GM21515 (cell line): ENCODE results near the gene GPR152.
"Not testable (repeated sequence)": the region's sequence is repeated elsewhere in the genome, so short reads cannot be mapped to it uniquely, and the experiment has no call there.

Experiments used
- ATAC-seq: cut with Tn5 transposase; IDR thresholded peaks from one replicate; pipeline ENCODE4 v1.9.1; 2021; ENCODE audit not compliant: unreplicated experiment

The GPR152 gene

DNA sequence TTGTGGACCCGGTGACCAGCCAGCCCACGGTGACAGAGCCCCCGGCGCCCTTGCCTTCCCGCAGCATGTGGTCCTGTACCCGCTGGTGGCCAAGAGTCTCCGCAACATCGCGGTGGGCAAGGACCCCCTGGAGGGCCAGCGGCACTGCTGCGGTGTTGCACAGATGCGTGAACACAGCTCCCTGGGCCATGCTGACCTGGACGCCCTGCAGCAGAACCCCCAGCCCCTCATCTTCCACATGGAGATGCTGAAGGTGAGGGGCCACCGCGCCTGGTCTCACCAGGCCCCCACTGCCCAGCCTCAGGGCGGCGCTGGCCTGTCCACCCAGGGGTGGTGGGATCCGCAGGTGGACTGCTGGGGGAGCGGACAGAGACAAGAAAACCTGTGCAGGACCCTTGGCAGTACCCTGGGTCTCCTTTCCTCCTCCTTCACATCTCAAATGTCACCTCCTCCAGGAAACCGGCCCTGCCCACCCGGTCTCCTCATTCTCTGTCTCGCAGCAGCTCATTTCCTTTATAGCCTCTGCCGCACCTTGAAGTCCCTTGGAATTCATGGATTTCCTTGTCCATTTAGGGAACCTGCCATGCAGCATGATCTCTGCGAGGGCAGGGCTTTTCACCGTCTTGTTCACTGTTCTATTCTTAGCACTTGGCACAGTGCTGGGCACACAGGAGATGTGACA lies 36.8 kb upstream of the GPR152 start:
- ATAC-seq: no peak

DNA sequence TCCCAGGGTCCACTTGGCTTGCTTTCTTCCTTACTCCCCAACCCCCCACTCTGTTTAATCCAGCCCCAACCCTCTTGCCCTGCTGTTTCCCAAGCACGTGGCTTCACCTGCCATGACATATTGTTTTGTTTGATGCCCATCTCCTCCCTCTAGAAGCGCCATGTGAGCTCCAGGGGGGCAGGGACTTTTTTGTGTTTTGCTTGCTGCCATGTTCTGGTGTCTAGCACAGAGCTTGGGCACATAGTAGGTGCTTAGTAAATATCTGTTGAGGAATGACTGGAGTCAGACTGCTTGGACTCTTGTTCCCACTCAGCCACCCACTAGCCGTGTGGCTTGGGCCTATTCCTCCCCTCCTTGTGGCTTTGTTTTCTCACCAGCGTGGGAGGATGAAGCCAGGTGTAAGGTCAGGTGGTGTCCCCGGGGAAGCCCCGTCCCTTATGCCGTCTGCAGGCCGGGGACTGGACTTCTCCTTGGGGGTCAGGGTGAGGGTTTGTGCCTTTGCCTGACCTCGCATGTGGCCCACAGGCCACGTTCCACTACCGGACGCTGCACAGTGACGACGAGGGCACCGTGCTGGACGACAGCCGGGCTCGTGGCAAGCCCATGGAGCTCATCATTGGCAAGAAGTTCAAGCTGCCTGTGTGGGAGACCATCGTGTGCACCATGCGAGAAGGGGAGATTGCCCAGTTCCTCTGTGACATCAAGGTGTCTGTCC lies 34.1 kb upstream of the GPR152 start:
- ATAC-seq: no peak

DNA sequence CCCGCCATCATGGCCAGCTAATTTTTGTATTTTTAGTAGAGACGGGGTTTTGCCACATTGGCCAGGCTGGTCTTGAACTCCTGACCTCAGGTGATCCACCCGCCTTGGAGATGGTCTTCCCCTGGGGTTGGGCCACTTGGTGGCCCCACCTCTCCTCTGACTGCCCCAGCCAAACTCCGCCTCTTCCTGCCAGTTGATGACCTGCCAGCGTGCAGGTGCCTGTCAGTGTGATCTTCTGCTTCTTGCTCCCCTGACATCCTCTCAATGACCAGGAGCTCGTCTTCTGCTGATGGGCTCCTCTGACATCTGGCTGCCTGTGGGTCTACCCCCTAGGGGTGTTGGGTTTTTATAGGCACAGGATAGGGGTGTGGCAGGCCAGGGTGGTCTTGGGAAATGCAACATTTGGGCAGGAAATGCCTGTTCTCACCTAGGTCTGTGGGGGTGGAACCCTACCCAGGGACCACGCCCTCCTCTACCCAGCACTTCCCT lies 33.4 kb upstream of the GPR152 start:
- ATAC-seq: not testable (repeated sequence)

- ATAC-seq: no peak
Measured at GRCh38 chr11:67484847-67485311, 32.4 kb upstream of the GPR152 start.

DNA sequence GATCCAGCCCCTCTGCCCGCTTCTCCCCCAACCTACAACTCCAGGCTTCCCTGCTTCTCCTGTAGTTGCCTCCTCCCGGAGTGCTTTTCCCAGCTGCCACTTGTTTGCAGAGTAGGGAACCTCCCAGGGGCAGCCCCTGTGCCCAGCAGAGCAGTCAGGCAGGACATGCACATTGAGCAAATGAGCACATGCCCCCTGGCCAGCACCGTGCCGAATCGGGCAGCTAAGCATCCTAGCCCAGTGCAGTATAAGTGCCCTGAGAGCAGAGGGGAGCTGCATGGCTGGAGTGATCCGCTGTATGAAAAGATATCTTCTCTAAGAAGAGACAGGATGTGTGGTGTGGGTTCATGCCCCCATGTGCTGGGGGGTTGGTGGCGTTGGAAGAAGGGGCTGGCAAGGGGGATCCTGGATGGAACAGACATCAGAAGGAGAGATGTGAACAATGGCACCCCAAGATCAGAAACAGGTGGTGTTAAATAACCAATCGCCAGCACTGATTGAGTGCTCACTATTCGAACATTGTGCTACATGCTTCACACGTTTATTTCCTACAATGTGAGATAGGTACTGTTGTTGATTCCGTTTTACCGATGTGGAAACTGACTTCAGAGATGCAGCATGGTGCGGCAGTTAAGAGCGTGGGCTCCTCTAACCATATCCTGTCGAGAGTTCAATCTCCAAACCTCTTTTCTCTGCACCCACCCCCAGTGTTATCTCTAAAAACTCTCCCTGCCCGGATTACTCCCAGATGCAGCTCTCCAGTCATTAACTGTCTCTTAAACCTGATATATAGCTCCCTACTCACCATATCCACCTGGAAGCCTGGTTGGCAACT lies 31.5 kb upstream of the GPR152 start:
- no peak for ATAC-seq

DNA sequence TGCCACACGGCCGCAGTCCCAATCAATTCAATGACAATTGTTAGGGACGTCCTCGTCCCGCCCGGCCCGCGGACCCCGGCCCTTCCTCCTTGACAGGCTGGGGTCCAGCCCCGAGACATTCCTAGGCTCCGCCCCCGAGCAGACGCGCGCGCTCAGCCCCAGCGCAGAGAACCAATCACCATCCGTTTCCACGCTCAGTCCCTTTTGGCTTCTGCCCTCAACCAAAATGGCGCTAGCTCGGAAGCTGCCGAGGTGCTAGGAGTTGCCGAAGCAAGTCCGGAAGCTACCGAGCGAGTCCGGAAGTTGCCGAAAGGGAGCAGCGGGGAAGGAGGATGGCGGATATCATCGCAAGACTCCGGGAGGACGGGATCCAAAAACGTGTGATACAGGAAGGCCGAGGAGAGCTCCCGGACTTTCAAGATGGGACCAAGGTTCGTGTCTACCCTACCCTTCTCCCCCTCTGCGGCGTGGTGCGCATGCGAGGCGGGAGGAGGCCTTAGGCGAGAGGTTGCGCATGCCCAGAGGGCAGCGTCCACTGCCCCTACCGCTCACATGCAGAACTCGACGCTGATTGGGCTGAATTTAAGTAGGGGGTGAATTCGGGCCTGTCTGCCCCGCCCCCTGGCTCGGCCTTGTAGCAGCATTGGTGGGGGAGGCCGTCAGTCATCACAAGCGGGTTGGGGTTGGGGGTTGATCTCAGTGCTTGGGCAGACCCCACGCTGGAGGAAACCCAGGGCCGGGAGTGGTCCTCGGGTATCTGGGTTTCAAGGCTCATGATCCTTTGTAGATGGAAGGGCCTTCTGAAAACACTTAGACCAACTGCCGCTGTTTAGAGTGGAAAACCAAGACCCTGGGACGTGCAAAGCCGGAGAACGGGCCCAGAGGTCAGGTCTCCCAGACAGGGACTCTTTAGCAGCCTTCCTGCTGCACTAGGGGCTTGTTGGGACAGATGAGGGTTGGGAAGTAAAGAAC lies 30.6 kb upstream of the GPR152 start, which contains the start of gene AIP:
AIP (plus strand) TSS at position 200 of the 972 bp plus-strand sequence; CDS start at position 333, 133 bp downstream.
- ATAC-seq: peak; percentile 65

DNA sequence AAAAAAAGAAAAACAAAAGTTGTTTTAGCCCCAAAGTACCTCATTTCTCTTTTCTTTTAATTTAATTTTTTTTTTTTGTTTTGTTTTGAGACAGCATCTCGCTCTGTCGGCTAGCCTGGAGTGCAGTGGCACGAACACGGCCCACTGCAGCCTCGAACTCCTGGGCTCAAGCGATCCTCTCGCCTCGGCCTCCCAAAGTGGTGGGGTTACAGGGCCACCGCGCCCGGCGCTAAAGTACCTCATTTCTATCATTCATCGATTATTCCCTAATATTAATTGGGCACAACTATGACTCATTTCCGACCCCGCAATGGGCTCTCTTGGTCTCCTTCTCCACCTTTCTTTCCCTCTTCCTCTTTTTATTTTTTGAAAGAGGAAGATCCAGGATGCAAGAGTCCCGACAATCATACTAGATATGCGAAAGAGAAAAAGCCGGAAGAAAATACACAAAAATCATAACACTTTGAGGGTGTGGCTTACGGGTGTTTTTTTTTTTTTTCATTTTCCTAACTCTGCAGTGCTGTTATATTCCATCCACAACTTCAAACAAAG lies 29.8 kb upstream of the GPR152 start:
- peak; percentile 2 for ATAC-seq

- ATAC-seq: not testable (repeated sequence)
Measured at GRCh38 chr11:67477344-67478050, 25.0 kb upstream of the GPR152 start.

DNA sequence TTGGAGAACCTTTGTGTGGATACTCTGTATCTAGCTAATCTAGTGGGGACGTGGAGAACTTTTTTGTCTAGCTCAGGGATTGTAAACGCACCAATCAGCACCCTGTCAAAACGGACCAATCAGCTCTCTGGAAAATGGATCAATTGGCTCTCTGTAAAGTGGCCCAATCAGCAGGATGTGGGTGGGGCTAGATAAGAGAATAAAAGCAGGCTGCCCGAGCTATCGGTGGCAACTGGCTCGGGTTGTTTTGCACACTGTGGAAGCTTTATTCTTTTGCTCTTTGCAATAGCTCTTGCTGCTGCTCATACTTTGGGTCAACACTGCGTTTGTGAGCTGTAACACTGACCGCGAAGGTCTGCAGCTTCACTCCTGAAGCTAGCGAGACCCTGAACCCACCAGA lies 24.2 kb upstream of the GPR152 start:
- not testable (repeated sequence) for ATAC-seq

DNA sequence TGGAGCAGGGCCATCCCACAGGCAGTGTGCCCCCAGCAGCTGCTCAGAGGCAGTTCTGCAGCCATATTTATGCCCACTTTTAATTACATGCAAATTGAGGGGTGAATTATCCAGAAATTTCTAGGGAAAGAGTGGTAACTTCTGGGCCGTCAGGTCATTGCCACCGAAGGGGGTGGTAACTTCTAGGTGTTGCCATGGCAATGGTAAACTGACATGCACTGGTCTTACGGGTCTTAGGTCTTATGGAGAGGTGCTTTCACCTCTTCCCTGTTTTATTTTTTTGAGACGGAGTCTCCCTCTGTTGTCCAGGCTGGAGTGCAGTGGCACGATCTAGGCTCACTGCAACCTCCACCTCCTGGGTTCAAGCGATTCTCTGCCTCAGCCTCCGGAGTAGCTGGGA lies 20.4 kb upstream of the GPR152 start:
- no peak for ATAC-seq

DNA sequence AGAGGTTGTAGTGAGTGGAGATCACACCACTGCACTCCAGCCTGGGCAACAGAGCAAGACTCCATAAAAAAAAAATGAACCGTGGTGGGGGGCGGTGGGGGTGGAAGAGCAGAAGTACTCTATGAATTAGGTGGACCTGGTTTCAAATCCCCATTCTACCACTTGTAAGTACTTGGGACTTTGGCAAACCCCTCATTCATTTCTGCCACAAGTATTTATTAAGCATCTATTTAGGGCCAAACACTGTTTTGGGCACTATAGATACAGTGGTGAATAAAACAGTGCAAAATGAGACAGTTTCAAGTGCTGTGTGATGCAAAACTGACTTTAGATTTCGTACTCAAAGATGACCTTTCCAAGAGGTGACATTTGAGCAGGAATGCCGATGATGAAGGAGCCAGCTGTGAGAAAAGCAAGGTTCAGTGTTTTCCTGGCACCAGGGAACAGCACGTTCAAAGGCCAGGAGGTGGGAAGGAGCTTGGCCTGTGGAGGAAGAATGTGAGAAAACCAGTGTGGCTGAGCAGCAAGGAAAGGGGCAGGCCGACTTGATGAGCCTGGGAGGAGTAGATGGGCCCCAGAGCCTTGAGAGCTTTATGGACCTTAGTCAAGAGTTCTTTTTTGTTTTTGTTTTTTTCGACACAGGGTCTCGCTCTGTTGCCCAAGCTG lies 17.9 kb upstream of the GPR152 start:
- no peak for ATAC-seq

GRCh38 chr11:67469508-67469811 lies 16.9 kb upstream of the GPR152 start:
- ATAC-seq: no peak

- ATAC-seq: peak; percentile 52
Measured at GRCh38 chr11:67468759-67469507, 16.4 kb upstream of the GPR152 start, which contains the start of gene TMEM134. Gene TMEM134 (minus strand): TSS chr11:67469251. CDS start chr11:67469192, 59 bp downstream.

GRCh38 chr11:67468456-67468758 lies 15.9 kb upstream of the GPR152 start:
- no peak for ATAC-seq

DNA sequence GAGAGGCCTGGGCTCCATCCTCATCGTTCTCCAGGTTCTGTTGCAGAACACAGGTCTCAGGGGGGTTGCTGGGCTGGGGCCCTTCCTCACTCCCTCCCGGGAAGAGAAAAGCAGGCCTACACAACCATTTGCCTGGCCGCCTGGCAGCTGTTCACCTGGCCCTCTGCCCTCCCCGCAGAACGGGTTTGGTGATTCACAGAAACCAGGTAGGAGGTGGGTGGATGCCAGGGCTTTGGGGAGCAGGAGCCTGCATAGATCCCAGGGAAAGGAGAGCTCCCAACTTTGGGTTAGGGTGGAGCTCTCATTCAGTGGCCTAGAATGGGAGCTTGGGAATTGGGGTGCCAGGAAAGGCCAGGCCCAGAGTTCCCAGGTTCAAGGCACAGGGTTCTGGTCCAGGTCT lies 15.5 kb upstream of the GPR152 start:
- ATAC-seq: no peak

DNA sequence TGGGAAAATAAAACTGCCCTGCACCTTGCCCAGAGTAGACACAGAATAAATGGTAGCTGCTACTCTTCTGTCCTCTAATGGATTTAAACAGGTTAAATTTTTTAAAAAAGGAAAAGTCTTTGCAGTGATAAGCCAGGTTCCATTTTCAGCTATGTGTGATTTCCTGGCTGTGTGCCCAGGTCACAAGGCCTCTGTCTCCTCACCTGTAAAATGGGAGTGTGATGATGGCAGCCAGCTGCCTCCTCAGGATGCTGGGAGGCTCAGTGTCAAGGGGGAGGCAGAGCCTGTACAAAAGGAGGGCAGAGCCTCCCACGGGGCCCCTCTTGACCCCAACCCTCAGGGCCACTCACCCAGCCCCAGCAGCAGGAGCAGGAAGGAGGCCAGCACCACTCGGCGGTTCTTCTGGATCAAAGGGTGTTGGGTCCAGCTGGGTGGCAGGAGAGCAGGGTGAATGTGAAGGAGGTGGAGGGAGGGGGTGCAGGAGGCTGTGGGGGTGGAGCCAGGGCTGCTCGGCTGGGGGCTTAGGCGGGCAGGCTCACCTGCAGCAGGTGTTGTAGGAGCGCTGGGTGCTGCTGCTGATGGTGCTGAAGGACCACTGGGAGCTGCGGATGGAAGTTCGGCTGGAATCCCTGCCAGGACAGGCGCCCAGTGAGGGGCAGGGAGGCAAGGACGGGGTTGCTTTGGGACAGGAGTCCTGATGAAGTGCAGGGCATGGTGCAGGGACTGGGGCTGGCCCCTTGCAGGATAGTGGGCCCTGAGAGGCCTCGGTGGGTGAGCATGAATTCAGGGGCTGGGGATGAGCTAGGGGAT lies 14.6 kb upstream of the GPR152 start:
- no peak for ATAC-seq

GRCh38 chr11:67466367-67466766 lies 13.8 kb upstream of the GPR152 start:
- no peak for ATAC-seq
